Measurements from ENCODE around the gene KSR1. TPM values are rescaled to one million over a fixed set of nuclear protein-coding genes. Genes with fewer than 3 reads are reported as not detected.

KSR1 gene
- total RNA-seq, 2 donors from 2014 or later: 33.7 to 46.3 TPM

DNA sequence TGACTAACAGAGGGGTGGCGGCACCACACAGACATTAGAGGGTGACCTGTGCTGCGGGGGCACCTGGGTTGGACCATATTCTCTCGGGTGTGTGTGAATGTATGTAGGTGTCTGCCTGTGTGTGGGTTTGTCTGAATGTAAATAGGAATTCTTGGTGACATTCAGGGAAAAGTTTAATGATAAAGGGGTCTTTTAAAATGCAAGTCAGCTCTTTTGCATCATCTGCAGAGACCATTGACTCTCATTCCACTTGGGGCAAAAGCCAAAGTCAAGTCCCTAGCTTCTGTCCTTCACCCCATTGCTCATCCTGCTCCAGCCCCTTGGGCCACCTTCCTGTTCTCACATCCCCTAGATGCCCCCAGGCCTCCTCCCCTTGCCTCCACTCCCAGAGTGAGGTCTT is 23.6 kb downstream of the KSR1 start:
- Mint-ChIP-seq H3K4me1 (peaks cover 10% of the 10 kb centered on the region), H3K4me3 (no peak overlapping the region), H3K27ac (peak overlapping the region; percentile 41), H3K27me3 (ENCODE audit: insufficient read depth) (no peaks in the 10 kb centered on the region), H3K36me3 (ENCODE audit: low read depth) (no peaks in the 10 kb centered on the region), H3K9me3 (no peaks in the 10 kb centered on the region)
- DNase-seq: no peak
- no peaks in the 10 kb centered on the region for H3K27me3 ChIP-seq (ENCODE audit: control insufficient read depth, insufficient read depth, low read length, poor library complexity, severe bottlenecking)
- no peak overlapping the region for H3K9ac ChIP-seq (ENCODE audit: extremely low read depth, low read length, poor library complexity, severe bottlenecking)
- H3K4me1 ChIP-seq (ENCODE audit: control insufficient read depth, insufficient read depth, low read length): no peaks in the 10 kb centered on the region
- H3K36me3 ChIP-seq (ENCODE audit: control insufficient read depth, insufficient read depth, low read length): no peaks in the 10 kb centered on the region
- TF ChIP-seq, protein P1, sequence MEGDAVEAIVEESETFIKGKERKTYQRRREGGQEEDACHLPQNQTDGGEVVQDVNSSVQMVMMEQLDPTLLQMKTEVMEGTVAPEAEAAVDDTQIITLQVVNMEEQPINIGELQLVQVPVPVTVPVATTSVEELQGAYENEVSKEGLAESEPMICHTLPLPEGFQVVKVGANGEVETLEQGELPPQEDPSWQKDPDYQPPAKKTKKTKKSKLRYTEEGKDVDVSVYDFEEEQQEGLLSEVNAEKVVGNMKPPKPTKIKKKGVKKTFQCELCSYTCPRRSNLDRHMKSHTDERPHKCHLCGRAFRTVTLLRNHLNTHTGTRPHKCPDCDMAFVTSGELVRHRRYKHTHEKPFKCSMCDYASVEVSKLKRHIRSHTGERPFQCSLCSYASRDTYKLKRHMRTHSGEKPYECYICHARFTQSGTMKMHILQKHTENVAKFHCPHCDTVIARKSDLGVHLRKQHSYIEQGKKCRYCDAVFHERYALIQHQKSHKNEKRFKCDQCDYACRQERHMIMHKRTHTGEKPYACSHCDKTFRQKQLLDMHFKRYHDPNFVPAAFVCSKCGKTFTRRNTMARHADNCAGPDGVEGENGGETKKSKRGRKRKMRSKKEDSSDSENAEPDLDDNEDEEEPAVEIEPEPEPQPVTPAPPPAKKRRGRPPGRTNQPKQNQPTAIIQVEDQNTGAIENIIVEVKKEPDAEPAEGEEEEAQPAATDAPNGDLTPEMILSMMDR (conservative IDR thresholded peaks at IDR 0.05): no peak
- no peaks in the 10 kb centered on the region for H3K9me3 ChIP-seq (ENCODE audit: control insufficient read depth, low read length)
- H3K27ac ChIP-seq (ENCODE audit: low read depth, low read length): no peak overlapping the region
- 91% methylated on average over 3 of the region's 3 CpGs; no CpG with 5 or more reads in 1 of the 2 experiments for WGBS, 2 experiments (ENCODE audit: insufficient coverage in 1 of 2, insufficient read length in 1 of 2)
- H3K4me3 ChIP-seq (ENCODE audit: low read length): no peak overlapping the region

DNA sequence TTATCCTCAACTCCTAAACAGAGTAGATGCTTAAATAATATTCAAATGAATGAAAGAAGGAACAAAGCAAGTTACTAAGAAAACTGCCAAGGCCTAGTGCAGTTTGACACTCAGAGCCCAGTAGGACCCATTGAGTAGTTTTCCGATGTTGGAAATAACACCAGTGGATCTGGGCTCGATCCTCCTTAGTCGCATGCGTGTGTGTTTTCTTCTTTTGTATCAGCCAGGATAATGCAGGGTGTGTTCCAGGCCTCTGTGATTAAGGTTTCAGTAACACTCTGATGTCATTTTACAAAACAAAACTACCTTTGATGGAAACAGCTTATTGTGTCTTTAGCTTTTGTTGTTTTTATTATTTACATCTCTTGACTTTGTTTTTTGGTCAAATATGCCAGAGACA is 24.5 kb downstream of the KSR1 start:
- 93 to 100% methylated on average over 3 to 4 of the region's 4 CpGs for WGBS, 2 experiments (ENCODE audit: insufficient coverage in 1 of 2, insufficient read length in 1 of 2)
- no peaks in the 10 kb centered on the region for H3K36me3 ChIP-seq (ENCODE audit: control insufficient read depth, insufficient read depth, low read length)
- Mint-ChIP-seq H3K9me3 (no peaks in the 10 kb centered on the region), H3K4me3 (no peak overlapping the region), H3K27ac (no peak overlapping the region), H3K27me3 (ENCODE audit: insufficient read depth) (no peaks in the 10 kb centered on the region), H3K4me1 (peaks cover 15% of the 10 kb centered on the region), H3K36me3 (ENCODE audit: low read depth) (no peaks in the 10 kb centered on the region)
- H3K27ac ChIP-seq (ENCODE audit: low read depth, low read length): no peak overlapping the region
- no peak overlapping the region for H3K4me3 ChIP-seq (ENCODE audit: low read length)
- no peaks in the 10 kb centered on the region for H3K27me3 ChIP-seq (ENCODE audit: control insufficient read depth, insufficient read depth, low read length, poor library complexity, severe bottlenecking)
- H3K9ac ChIP-seq (ENCODE audit: extremely low read depth, low read length, poor library complexity, severe bottlenecking): no peak overlapping the region
- H3K9me3 ChIP-seq (ENCODE audit: control insufficient read depth, low read length): no peaks in the 10 kb centered on the region
- no peaks in the 10 kb centered on the region for H3K4me1 ChIP-seq (ENCODE audit: control insufficient read depth, insufficient read depth, low read length)
- DNase-seq: no peak
- TF ChIP-seq, protein P1 (conservative IDR thresholded peaks at IDR 0.05): no peak

DNA sequence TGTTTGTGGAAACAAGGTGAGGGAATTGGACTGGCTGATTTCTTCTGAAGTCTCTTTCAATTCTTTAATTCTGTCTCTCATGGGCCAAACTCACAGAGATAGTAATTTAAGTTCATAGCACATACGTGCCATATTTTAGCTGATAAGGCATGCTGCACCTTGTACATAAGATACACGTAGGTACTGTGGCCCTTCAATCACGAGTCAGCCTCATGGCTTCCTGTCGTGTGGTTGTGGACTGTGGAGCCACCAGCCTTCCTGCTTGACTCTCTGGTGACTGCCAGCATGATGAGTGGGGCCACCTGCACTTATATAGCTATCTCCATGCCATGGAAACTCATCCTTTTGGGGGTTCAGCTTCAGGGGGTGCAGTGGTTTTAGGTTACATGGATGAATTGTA is 25.1 kb downstream of the KSR1 start:
- H3K27ac ChIP-seq (ENCODE audit: low read depth, low read length): no peak overlapping the region

More for the DNA sequence above, 25.1 kb downstream of the KSR1 start:
- WGBS, 2 experiments (ENCODE audit: insufficient coverage in 1 of 2, insufficient read length in 1 of 2): 84 to 90% methylated on average over 3 to 4 of the region's 4 CpGs
- Histone ChIP-seq H3K4me1 (ENCODE audit: control insufficient read depth, insufficient read depth, low read length) (peaks cover 3% of the 10 kb centered on the region), H3K36me3 (ENCODE audit: control insufficient read depth, insufficient read depth, low read length) (no peaks in the 10 kb centered on the region), H3K4me3 (ENCODE audit: low read length) (no peak overlapping the region), H3K9ac (ENCODE audit: extremely low read depth, low read length, poor library complexity, severe bottlenecking) (no peak overlapping the region), H3K27me3 (ENCODE audit: control insufficient read depth, insufficient read depth, low read length, poor library complexity, severe bottlenecking) (no peaks in the 10 kb centered on the region), H3K9me3 (ENCODE audit: control insufficient read depth, low read length) (no peaks in the 10 kb centered on the region)
- TF ChIP-seq, protein P1 (conservative IDR thresholded peaks at IDR 0.05): no peak
- Mint-ChIP-seq H3K27ac (no peak overlapping the region), H3K4me1 (peaks cover 17% of the 10 kb centered on the region), H3K9me3 (no peaks in the 10 kb centered on the region), H3K36me3 (ENCODE audit: low read depth) (no peaks in the 10 kb centered on the region), H3K4me3 (no peak overlapping the region), H3K27me3 (ENCODE audit: insufficient read depth) (no peaks in the 10 kb centered on the region)
- DNase-seq: no peak
